HepG2 (cell line): ENCODE results near the gene ARRDC4. TPM values are rescaled to one million over a fixed set of nuclear protein-coding genes. Genes with fewer than 3 reads are reported as not detected.
A peak's percentile ranks its signal among the peaks of the same experiment; 100 is the strongest.

Experiments
- ARNT ChIP-seq: fragments of 450-650 bp; IDR thresholded peaks from 2 replicates; pipeline ENCODE4 v1.6.1; 2017
- RCOR2 ChIP-seq: IDR thresholded peaks from 2 replicates; pipeline ENCODE4 v1.6.1; 2016; ENCODE audit warnings: missing biosample characterization, missing genetic modification reagents
- SALL1 ChIP-seq: sonication (generic); formaldehyde crosslinking; IDR thresholded peaks from 2 replicates; pipeline ENCODE4 v1.8.0; 2022; ENCODE audit warnings: mild to moderate bottlenecking, missing genetic modification reagents
- ZBTB8A ChIP-seq: sonication (generic); formaldehyde crosslinking; IDR thresholded peaks from 2 replicates; pipeline ENCODE4 v1.4.0; 2020; ENCODE audit warnings: mild to moderate bottlenecking, low read depth, missing genetic modification reagents, borderline replicate concordance
- ZKSCAN5 ChIP-seq: sonication (generic); formaldehyde crosslinking; IDR thresholded peaks from 2 replicates; pipeline ENCODE4 v1.5.1; 2020; ENCODE audit warnings: mild to moderate bottlenecking, missing genetic modification reagents
- ZNF354B ChIP-seq: sonication (generic); formaldehyde crosslinking; IDR thresholded peaks from 2 replicates; pipeline ENCODE4 v1.8.0; 2022; ENCODE audit warnings: mild to moderate bottlenecking, missing genetic modification reagents
- polyA plus RNA-seq, 8 experiments: library from polyadenylated mRNA; depleted of rRNA in 3 of 8; stranded (reverse) in 7 of 8; unstranded in 1 of 8; fragments of >200 nt; fragmentation: Illumina TruSeq in 4 of 8; extraction: Trizol in 4 of 8; gene quantifications; 2 replicates each; pipeline versions ENCODE4 v1.2.1 to v1.2.3, GENCODE V29; 2011 to 2016; ENCODE audit warnings: low read depth in 4 of 8, missing spikeins in 1 of 8, mixed read lengths in 1 of 8; ENCODE audit not compliant: insufficient read depth in 1 of 8
- total RNA-seq, 5 experiments: library from RNA; depleted of rRNA; stranded (reverse); fragments of >200 nt; fragmentation: Illumina TruSeq; extraction: Trizol; gene quantifications; 2 replicates each; pipeline ENCODE4 v1.2.3, GENCODE V29; 2016; ENCODE audit warnings: low read depth in 1 of 5
- TF ChIP-seq, protein P1 (sequence below): sonication (generic); formaldehyde crosslinking; IDR thresholded peaks from 2 replicates; pipeline ENCODE4 v1.4.0; 2020; ENCODE audit warnings: missing genetic modification reagents
- TF ChIP-seq, protein P2 (sequence below): sonication (generic); formaldehyde crosslinking; IDR thresholded peaks from 2 replicates; pipeline ENCODE4 v1.8.1; 2023; ENCODE audit warnings: mild to moderate bottlenecking, missing genetic modification reagents
- TF ChIP-seq, protein P3 (sequence below): sonication (generic); formaldehyde crosslinking; IDR thresholded peaks from 2 replicates; pipeline ENCODE4 v1.5.0; 2020; ENCODE audit warnings: missing genetic modification reagents
- TF ChIP-seq, protein P4 (sequence below): sonication (generic); formaldehyde crosslinking; IDR thresholded peaks from 2 replicates; pipeline ENCODE4 v1.5.0; 2020; ENCODE audit warnings: mild to moderate bottlenecking, missing genetic modification reagents, borderline replicate concordance
- TF ChIP-seq, protein P5 (sequence below): sonication (generic); formaldehyde crosslinking; IDR thresholded peaks from 2 replicates; pipeline ENCODE4 v1.5.0; 2020; ENCODE audit warnings: missing genetic modification reagents
- TF ChIP-seq, protein P6 (sequence below): sonication (generic); formaldehyde crosslinking; IDR thresholded peaks from 2 replicates; pipeline ENCODE4 v1.5.1; 2020; ENCODE audit warnings: missing genetic modification reagents, mild to moderate bottlenecking, borderline replicate concordance

Gene ARRDC4
- total and polyA plus RNA-seq, 2 of the 13 experiments (the other 11 are each of a cell fraction or from before 2014, with no cell fraction given) = 1.5 to 2.5 TPM

DNA sequence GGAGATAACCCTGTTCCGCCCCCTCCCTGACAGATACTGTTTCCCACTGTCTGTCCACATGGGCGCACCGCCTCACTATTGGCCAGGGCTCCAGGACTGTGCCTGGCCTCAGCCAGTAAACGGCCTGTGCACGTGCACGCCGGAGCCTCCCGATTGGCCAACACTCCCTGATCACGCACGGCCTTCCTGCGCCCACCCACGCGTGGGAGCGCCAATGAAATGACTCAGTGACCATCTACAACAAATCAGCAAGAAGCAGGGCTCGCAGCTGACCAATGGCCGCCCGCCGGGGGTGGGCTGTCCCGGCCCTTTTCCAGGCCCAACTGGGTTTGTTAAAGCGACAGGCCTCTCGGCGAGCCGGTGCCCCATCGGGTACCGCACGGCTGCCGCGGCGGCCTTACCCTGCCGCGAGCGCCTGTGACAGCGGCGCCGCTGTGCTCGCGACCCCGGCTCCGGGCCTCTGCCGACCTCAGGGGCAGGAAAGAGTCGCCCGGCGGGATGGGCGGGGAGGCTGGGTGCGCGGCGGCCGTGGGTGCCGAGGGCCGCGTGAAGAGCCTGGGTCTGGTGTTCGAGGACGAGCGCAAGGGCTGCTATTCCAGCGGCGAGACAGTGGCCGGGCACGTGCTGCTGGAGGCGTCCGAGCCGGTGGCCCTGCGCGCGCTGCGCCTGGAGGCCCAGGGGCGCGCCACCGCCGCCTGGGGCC is at the start of gene ARRDC4 (continued):
- TF ChIP-seq, protein P1, sequence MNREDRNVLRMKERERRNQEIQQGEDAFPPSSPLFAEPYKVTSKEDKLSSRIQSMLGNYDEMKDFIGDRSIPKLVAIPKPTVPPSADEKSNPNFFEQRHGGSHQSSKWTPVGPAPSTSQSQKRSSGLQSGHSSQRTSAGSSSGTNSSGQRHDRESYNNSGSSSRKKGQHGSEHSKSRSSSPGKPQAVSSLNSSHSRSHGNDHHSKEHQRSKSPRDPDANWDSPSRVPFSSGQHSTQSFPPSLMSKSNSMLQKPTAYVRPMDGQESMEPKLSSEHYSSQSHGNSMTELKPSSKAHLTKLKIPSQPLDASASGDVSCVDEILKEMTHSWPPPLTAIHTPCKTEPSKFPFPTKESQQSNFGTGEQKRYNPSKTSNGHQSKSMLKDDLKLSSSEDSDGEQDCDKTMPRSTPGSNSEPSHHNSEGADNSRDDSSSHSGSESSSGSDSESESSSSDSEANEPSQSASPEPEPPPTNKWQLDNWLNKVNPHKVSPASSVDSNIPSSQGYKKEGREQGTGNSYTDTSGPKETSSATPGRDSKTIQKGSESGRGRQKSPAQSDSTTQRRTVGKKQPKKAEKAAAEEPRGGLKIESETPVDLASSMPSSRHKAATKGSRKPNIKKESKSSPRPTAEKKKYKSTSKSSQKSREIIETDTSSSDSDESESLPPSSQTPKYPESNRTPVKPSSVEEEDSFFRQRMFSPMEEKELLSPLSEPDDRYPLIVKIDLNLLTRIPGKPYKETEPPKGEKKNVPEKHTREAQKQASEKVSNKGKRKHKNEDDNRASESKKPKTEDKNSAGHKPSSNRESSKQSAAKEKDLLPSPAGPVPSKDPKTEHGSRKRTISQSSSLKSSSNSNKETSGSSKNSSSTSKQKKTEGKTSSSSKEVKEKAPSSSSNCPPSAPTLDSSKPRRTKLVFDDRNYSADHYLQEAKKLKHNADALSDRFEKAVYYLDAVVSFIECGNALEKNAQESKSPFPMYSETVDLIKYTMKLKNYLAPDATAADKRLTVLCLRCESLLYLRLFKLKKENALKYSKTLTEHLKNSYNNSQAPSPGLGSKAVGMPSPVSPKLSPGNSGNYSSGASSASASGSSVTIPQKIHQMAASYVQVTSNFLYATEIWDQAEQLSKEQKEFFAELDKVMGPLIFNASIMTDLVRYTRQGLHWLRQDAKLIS = no peak
- TF ChIP-seq ZNF354B (CRISPR knock-in tag) (no peak), ARNT (no peak), RCOR2 (CRISPR knock-in tag) (no peak), SALL1 (CRISPR knock-in tag) (peak; percentile 66; the same call in 1 of the 2 replicates), ZKSCAN5 (no peak), ZBTB8A (no peak)
- TF ChIP-seq, protein P2, sequence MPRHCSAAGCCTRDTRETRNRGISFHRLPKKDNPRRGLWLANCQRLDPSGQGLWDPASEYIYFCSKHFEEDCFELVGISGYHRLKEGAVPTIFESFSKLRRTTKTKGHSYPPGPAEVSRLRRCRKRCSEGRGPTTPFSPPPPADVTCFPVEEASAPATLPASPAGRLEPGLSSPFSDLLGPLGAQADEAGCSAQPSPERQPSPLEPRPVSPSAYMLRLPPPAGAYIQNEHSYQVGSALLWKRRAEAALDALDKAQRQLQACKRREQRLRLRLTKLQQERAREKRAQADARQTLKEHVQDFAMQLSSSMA = no peak
- TF ChIP-seq, protein P3, sequence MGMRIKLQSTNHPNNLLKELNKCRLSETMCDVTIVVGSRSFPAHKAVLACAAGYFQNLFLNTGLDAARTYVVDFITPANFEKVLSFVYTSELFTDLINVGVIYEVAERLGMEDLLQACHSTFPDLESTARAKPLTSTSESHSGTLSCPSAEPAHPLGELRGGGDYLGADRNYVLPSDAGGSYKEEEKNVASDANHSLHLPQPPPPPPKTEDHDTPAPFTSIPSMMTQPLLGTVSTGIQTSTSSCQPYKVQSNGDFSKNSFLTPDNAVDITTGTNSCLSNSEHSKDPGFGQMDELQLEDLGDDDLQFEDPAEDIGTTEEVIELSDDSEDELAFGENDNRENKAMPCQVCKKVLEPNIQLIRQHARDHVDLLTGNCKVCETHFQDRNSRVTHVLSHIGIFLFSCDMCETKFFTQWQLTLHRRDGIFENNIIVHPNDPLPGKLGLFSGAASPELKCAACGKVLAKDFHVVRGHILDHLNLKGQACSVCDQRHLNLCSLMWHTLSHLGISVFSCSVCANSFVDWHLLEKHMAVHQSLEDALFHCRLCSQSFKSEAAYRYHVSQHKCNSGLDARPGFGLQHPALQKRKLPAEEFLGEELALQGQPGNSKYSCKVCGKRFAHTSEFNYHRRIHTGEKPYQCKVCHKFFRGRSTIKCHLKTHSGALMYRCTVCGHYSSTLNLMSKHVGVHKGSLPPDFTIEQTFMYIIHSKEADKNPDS (CRISPR knock-in tag) = no peak
- TF ChIP-seq, protein P4, sequence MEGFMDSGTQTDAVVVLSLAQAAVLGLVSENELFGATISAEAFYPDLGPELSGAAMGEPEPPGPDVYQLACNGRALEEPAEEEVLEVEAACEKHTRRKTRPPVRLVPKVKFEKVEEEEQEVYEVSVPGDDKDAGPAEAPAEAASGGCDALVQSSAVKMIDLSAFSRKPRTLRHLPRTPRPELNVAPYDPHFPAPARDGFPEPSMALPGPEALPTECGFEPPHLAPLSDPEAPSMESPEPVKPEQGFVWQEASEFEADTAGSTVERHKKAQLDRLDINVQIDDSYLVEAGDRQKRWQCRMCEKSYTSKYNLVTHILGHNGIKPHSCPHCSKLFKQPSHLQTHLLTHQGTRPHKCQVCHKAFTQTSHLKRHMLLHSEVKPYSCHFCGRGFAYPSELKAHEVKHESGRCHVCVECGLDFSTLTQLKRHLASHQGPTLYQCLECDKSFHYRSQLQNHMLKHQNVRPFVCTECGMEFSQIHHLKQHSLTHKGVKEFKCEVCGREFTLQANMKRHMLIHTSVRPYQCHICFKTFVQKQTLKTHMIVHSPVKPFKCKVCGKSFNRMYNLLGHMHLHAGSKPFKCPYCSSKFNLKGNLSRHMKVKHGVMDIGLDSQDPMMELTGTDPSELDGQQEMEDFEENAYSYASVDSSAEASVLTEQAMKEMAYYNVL (CRISPR knock-in tag) = no peak
- TF ChIP-seq, protein P5, sequence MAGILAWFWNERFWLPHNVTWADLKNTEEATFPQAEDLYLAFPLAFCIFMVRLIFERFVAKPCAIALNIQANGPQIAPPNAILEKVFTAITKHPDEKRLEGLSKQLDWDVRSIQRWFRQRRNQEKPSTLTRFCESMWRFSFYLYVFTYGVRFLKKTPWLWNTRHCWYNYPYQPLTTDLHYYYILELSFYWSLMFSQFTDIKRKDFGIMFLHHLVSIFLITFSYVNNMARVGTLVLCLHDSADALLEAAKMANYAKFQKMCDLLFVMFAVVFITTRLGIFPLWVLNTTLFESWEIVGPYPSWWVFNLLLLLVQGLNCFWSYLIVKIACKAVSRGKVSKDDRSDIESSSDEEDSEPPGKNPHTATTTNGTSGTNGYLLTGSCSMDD (CRISPR knock-in tag) = no peak
- TF ChIP-seq, protein P6, sequence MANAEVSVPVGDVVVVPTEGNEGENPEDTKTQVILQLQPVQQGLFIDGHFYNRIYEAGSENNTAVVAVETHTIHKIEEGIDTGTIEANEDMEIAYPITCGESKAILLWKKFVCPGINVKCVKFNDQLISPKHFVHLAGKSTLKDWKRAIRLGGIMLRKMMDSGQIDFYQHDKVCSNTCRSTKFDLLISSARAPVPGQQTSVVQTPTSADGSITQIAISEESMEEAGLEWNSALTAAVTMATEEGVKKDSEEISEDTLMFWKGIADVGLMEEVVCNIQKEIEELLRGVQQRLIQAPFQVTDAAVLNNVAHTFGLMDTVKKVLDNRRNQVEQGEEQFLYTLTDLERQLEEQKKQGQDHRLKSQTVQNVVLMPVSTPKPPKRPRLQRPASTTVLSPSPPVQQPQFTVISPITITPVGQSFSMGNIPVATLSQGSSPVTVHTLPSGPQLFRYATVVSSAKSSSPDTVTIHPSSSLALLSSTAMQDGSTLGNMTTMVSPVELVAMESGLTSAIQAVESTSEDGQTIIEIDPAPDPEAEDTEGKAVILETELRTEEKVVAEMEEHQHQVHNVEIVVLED (CRISPR knock-in tag) = no peak
